Gastrocnemius medialis (tissue), 4 donors: ENCODE data around the gene MNAT1.

Experiments used
- POLR2A ChIP-seq, 2 donors: fragments of 450-650 bp; IDR thresholded peaks; one replicate each; pipeline ENCODE4 v1.6.1; 2017; ENCODE audit warnings: antibody characterized with exemption in 2 of 2, mild to moderate bottlenecking in 2 of 2, moderate library complexity in 2 of 2
- TF ChIP-seq, protein P1 (sequence below), 5 experiments: fragments of 450-650 bp in 3 of 5; fragments of 200-600 bp in 2 of 5; sonication (generic) in 2 of 5; IDR thresholded peaks in 4 of 5; conservative IDR thresholded peaks in 1 of 5; 1 replicate in 4 of 5; 2 replicates in 1 of 5; pipeline ENCODE4 v1.5.1; 2016 to 2019; ENCODE audit warnings: antibody characterized with exemption in 5 of 5, mild to moderate bottlenecking in 3 of 5, moderate library complexity in 3 of 5

DNA sequence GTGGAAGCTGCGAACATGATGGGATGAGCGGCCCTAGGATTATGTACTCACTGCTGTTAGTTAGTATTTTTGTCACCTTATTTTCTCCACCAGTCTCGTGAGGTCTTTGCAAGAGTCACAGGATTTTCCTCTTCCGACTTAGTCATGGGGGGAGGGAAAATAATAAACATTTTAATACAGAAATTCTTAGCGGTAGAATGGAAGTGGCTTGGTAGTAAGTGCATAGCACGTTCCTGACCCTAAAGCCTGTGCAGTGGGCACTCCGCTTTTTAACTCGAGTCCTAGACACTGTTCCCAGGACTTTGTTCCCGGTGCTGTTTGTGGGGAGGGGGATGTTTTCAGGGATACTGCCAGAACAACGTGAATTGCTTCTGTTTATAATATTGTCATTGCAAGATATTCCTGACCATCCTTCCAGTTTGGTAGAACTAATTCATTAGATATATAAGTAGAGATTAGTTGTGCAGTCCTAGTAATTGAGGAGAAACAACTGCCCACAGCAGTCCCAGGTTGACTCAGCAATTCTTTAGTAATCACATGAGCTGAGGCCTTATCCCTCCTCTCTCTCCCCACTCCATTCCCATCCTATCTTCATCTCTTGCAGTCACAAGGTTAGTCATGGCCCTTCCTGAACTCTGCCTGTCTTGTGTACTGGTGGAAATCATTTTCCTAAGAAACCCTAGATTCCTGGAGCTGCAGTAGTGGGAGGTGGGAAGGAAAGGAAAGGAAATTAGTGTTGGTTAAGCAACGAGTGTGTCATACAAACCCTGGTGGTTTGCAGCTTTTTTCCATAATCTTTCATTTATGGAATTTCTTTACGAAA is 247.3 kb downstream of the MNAT1 start:
- TF ChIP-seq, protein P1, sequence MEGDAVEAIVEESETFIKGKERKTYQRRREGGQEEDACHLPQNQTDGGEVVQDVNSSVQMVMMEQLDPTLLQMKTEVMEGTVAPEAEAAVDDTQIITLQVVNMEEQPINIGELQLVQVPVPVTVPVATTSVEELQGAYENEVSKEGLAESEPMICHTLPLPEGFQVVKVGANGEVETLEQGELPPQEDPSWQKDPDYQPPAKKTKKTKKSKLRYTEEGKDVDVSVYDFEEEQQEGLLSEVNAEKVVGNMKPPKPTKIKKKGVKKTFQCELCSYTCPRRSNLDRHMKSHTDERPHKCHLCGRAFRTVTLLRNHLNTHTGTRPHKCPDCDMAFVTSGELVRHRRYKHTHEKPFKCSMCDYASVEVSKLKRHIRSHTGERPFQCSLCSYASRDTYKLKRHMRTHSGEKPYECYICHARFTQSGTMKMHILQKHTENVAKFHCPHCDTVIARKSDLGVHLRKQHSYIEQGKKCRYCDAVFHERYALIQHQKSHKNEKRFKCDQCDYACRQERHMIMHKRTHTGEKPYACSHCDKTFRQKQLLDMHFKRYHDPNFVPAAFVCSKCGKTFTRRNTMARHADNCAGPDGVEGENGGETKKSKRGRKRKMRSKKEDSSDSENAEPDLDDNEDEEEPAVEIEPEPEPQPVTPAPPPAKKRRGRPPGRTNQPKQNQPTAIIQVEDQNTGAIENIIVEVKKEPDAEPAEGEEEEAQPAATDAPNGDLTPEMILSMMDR (IDR thresholded peaks at IDR 0.05 in 4 of 5, conservative IDR thresholded peaks at IDR 0.05 in 1 of 5) = no peak
- TF ChIP-seq POLR2A (IDR thresholded peaks at IDR 0.05) = no peak
